ENCODE measurements around the gene KCNV2. TPM values are rescaled to one million over a fixed set of nuclear protein-coding genes. Genes with fewer than 3 reads are reported as not detected.

The KCNV2 gene
- polyA plus RNA-seq, 1 donor from 2014 or later = not detected

DNA sequence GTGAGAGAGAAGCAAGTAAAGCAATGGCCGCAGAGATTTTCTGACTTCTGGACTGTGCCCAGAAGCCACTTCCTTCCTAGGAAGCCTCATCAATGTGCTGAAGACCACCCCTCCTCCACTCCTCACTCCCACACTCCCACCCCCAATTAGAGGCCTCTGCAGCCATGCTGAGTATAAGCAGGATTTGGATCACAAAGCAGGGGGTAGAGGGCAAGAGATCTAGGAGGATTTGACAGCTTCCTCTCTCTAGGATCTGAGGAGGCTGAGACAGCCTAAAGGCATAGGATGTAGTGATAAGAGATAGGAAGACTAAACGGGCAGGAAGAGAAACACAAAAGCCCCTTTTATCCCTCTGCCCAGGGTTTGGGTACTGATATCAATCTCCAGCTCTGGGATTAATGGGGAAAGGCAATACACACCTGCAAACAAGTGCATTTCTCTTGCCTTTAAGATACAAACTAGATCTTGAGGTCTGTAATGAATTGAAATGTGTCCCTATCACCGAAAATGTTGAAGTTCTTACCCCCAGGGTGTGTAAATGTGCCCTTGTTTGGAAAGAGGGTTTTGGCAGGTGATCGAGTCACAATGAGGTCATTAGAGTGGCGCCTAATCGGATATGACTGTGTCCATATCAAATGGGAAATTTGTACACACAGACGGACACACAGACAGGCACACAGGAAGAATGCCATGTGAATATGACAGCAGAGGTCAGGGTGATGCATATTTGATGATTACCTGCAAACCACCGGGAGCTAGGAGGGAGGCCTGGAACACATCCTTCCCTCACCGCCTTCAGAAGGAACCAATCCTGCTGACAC lies 28.5 kb downstream of the KCNV2 start:
- Histone ChIP-seq H3K9ac (ENCODE audit: low read length) (no peak overlapping the region), H3K9me3 (ENCODE audit: low read length) (no peaks in the 10 kb centered on the region), H3K79me2 (replicated peaks; ENCODE audit: insufficient read depth, low read length) (no peaks in the 10 kb centered on the region), H3K27me3 (ENCODE audit: insufficient read depth, low read depth, low read length) (no peaks in the 10 kb centered on the region), H4K20me1 (ENCODE audit: insufficient read depth) (no peaks in the 10 kb centered on the region), H3K27ac (ENCODE audit: low read length) (no peak overlapping the region), H3F3A (ENCODE audit: insufficient read depth, low read length, poor library complexity, severe bottlenecking) (no peaks in the 10 kb centered on the region), H3K4me2 (ENCODE audit: low read length) (no peak overlapping the region), H3K9me2 (ENCODE audit: insufficient read depth, low read length) (no peaks in the 10 kb centered on the region), H2AFZ (ENCODE audit: low read depth, low read length) (no peak overlapping the region), H3K4me3 (ENCODE audit: low read length) (no peak overlapping the region), H3K36me3 (ENCODE audit: insufficient read depth, low read length) (no peaks in the 10 kb centered on the region)
- no peak for TF ChIP-seq EZH2 (IDR thresholded peaks at IDR 0.05; ENCODE audit: borderline replicate concordance, insufficient read depth, low read length, poor library complexity, severe bottlenecking)
- TF ChIP-seq, protein P1, sequence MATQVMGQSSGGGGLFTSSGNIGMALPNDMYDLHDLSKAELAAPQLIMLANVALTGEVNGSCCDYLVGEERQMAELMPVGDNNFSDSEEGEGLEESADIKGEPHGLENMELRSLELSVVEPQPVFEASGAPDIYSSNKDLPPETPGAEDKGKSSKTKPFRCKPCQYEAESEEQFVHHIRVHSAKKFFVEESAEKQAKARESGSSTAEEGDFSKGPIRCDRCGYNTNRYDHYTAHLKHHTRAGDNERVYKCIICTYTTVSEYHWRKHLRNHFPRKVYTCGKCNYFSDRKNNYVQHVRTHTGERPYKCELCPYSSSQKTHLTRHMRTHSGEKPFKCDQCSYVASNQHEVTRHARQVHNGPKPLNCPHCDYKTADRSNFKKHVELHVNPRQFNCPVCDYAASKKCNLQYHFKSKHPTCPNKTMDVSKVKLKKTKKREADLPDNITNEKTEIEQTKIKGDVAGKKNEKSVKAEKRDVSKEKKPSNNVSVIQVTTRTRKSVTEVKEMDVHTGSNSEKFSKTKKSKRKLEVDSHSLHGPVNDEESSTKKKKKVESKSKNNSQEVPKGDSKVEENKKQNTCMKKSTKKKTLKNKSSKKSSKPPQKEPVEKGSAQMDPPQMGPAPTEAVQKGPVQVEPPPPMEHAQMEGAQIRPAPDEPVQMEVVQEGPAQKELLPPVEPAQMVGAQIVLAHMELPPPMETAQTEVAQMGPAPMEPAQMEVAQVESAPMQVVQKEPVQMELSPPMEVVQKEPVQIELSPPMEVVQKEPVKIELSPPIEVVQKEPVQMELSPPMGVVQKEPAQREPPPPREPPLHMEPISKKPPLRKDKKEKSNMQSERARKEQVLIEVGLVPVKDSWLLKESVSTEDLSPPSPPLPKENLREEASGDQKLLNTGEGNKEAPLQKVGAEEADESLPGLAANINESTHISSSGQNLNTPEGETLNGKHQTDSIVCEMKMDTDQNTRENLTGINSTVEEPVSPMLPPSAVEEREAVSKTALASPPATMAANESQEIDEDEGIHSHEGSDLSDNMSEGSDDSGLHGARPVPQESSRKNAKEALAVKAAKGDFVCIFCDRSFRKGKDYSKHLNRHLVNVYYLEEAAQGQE (IDR thresholded peaks at IDR 0.05; ENCODE audit: borderline replicate concordance) = no peak
- TF ChIP-seq EP300 (conservative IDR thresholded peaks at IDR 0.05; ENCODE audit: poor library complexity, severe bottlenecking) = no peak
- no peak for TF ChIP-seq MXI1 (conservative IDR thresholded peaks at IDR 0.05; ENCODE audit: poor library complexity, severe bottlenecking)
- TF ChIP-seq RAD21 (conservative IDR thresholded peaks at IDR 0.05) = no peak
- no peak for TF ChIP-seq SMC3 (conservative IDR thresholded peaks at IDR 0.05; ENCODE audit: poor library complexity)
- no peak for TF ChIP-seq TAF1 (IDR thresholded peaks at IDR 0.05; ENCODE audit: low read depth)
- TF ChIP-seq, protein P2, sequence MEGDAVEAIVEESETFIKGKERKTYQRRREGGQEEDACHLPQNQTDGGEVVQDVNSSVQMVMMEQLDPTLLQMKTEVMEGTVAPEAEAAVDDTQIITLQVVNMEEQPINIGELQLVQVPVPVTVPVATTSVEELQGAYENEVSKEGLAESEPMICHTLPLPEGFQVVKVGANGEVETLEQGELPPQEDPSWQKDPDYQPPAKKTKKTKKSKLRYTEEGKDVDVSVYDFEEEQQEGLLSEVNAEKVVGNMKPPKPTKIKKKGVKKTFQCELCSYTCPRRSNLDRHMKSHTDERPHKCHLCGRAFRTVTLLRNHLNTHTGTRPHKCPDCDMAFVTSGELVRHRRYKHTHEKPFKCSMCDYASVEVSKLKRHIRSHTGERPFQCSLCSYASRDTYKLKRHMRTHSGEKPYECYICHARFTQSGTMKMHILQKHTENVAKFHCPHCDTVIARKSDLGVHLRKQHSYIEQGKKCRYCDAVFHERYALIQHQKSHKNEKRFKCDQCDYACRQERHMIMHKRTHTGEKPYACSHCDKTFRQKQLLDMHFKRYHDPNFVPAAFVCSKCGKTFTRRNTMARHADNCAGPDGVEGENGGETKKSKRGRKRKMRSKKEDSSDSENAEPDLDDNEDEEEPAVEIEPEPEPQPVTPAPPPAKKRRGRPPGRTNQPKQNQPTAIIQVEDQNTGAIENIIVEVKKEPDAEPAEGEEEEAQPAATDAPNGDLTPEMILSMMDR (IDR thresholded peaks at IDR 0.05; ENCODE audit: poor library complexity, severe bottlenecking) = no peak
- no peak for TF ChIP-seq POLR2AphosphoS5 (IDR thresholded peaks at IDR 0.05)

DNA sequence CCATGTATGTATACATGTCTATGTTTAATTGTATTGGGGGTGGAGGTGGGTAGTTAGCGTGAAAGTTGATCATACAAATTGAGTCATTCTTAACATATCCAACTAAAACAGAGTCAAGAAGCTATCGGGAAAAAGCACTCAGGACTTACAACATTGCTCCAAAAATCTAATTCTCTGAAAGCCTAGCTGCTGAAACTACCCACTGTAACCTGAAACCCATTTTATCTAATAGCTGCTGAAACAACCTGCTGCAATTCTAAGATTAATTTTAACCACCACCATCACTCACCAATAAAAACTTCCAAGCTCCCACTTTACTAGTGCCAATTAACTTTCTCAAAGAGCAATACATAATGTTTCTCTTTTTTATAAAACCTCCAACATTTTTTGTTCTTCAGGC lies 32.2 kb downstream of the KCNV2 start:
- Histone ChIP-seq H3K27ac (ENCODE audit: low read length) (no peak overlapping the region), H3K79me2 (replicated peaks; ENCODE audit: insufficient read depth, low read length) (no peaks in the 10 kb centered on the region), H3F3A (ENCODE audit: insufficient read depth, low read length, poor library complexity, severe bottlenecking) (no peaks in the 10 kb centered on the region), H2AFZ (ENCODE audit: low read depth, low read length) (no peak overlapping the region), H3K9me2 (ENCODE audit: insufficient read depth, low read length) (no peaks in the 10 kb centered on the region), H3K27me3 (ENCODE audit: insufficient read depth, low read depth, low read length) (no peaks in the 10 kb centered on the region), H3K4me2 (ENCODE audit: low read length) (no peak overlapping the region), H3K9me3 (ENCODE audit: low read length) (no peaks in the 10 kb centered on the region), H3K36me3 (ENCODE audit: insufficient read depth, low read length) (no peaks in the 10 kb centered on the region), H3K4me3 (ENCODE audit: low read length) (no peak overlapping the region), H3K9ac (ENCODE audit: low read length) (no peak overlapping the region), H4K20me1 (ENCODE audit: insufficient read depth) (no peaks in the 10 kb centered on the region)
- TF ChIP-seq EZH2 (IDR thresholded peaks at IDR 0.05; ENCODE audit: borderline replicate concordance, insufficient read depth, low read length, poor library complexity, severe bottlenecking) (no peak), RAD21 (conservative IDR thresholded peaks at IDR 0.05) (no peak), TAF1 (IDR thresholded peaks at IDR 0.05; ENCODE audit: low read depth) (no peak)
- TF ChIP-seq, protein P1 (IDR thresholded peaks at IDR 0.05; ENCODE audit: borderline replicate concordance) = no peak
